Measurements from ENCODE around the gene GLOD5. TPM values are rescaled to one million over a fixed set of nuclear protein-coding genes. Genes with fewer than 3 reads are reported as not detected.

GLOD5 gene
- total and polyA plus RNA-seq, 2 of the 4 experiments (the other 2 are of a cell fraction), result not detected

- DNase-seq (no peak), ATAC-seq (ENCODE audit: low read depth) (no peak)
- no peaks in the 10 kb centered on the region for H4K20me1 ChIP-seq (ENCODE audit: insufficient read depth, low read length)
- TF ChIP-seq MAFK (IDR thresholded peaks at IDR 0.05; ENCODE audit: low read depth, low read length) (no peak), POLR2A (IDR thresholded peaks at IDR 0.05; ENCODE audit: low read depth, low read length) (no peak), RFX5 (IDR thresholded peaks at IDR 0.05; ENCODE audit: low read depth, low read length) (no peak), RCOR1 (IDR thresholded peaks at IDR 0.05; ENCODE audit: insufficient replicate concordance, low read length) (no peak), CHD1 (IDR thresholded peaks at IDR 0.05; ENCODE audit: low read depth, low read length) (no peak), MXI1 (IDR thresholded peaks at IDR 0.05; ENCODE audit: borderline replicate concordance, low read depth, low read length) (no peak), CEBPB (IDR thresholded peaks at IDR 0.05; ENCODE audit: low read depth, low read length) (no peak)
- TF ChIP-seq, protein P1, sequence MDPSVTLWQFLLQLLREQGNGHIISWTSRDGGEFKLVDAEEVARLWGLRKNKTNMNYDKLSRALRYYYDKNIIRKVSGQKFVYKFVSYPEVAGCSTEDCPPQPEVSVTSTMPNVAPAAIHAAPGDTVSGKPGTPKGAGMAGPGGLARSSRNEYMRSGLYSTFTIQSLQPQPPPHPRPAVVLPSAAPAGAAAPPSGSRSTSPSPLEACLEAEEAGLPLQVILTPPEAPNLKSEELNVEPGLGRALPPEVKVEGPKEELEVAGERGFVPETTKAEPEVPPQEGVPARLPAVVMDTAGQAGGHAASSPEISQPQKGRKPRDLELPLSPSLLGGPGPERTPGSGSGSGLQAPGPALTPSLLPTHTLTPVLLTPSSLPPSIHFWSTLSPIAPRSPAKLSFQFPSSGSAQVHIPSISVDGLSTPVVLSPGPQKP (IDR thresholded peaks at IDR 0.05; ENCODE audit: borderline replicate concordance, low read depth, low read length), result no peak
- no peak overlapping the region for H2BK120ac ChIP-seq (ENCODE audit: low read depth, low read length)
- dilution Hi-C loops (cut with HindIII; ENCODE audit: low sequenced_read_pairs, unreplicated experiment), result no loop called here
- peaks cover 13% of the 10 kb centered on the region; the same call in 1 of the 2 replicates for H3K27me3 ChIP-seq (ENCODE audit: control insufficient read depth, insufficient read depth, low read length)
- H3K4me3 ChIP-seq (ENCODE audit: insufficient read depth, low read depth, low read length), result no peak overlapping the region
- H2BK20ac ChIP-seq (ENCODE audit: low read depth, low read length), result no peak overlapping the region
- H3K4me2 ChIP-seq (ENCODE audit: low read depth, low read length), result no peak overlapping the region
- H3K23ac ChIP-seq (ENCODE audit: low read depth, low read length), result no peak overlapping the region
- H3K9me3 ChIP-seq (ENCODE audit: control insufficient read depth, insufficient read depth, low read length), result no peaks in the 10 kb centered on the region; the same call in 1 of the 2 replicates
- H2BK5ac ChIP-seq (ENCODE audit: low read depth, low read length, poor library complexity, severe bottlenecking), result no peak overlapping the region
- no peak overlapping the region for H2AK5ac ChIP-seq (ENCODE audit: low read depth, low read length)
- H4K5ac ChIP-seq (ENCODE audit: low read depth, low read length), result no peak overlapping the region
- no peaks in the 10 kb centered on the region for H3K9me1 ChIP-seq (ENCODE audit: insufficient read depth, low read length)
- no CpG with 5 or more reads among the region's 5 CpGs for whole genome bisulfite sequencing, 2 experiments (ENCODE audit: extremely low coverage in 2 of 2, insufficient read length in 1 of 2)
- H3K56ac ChIP-seq (ENCODE audit: extremely low read depth, insufficient read depth, low read length), result no peak overlapping the region
- H2BK15ac ChIP-seq (ENCODE audit: low read depth, low read length), result no peak overlapping the region
- in situ Hi-C loops (cut with MboI; ENCODE audit: low sequenced_read_pairs), result no loop called here
- intact Hi-C loops (cut with micrococcal nuclease), result no loop called here
- no TSS peak for BruUV-seq (replicated peaks)
- no peak overlapping the region for H3K4ac ChIP-seq (ENCODE audit: low read depth, low read length)
- no peaks in the 10 kb centered on the region for H3K79me1 ChIP-seq (ENCODE audit: low read depth in 1 of 2, low read length in 2 of 2)
- no peak overlapping the region for H4K91ac ChIP-seq (ENCODE audit: insufficient read depth, low read depth, low read length)
- no peak overlapping the region for H3K18ac ChIP-seq (ENCODE audit: low read depth, low read length)
- no peak overlapping the region for H4K8ac ChIP-seq (ENCODE audit: low read depth in 2 of 2, low read length in 2 of 2)
- H3K14ac ChIP-seq (replicated peaks; ENCODE audit: low read depth, low read length), result no peak overlapping the region
- H3K4me1 ChIP-seq (ENCODE audit: control insufficient read depth, insufficient read depth, low read length), result no peaks in the 10 kb centered on the region
- POLR2A ChIA-PET (ENCODE audit: unreplicated experiment), result no interaction called here
- no peak overlapping the region for H2AK9ac ChIP-seq (replicated peaks; ENCODE audit: low read depth, low read length, poor library complexity)
- CTCF ChIA-PET, result no interaction called here
- H2AFZ ChIP-seq (replicated peaks; ENCODE audit: low read length, poor library complexity), result no peak overlapping the region
- no peak overlapping the region for H3K27ac ChIP-seq (ENCODE audit: insufficient read depth, low read length)
- no peak overlapping the region for H3K9ac ChIP-seq (ENCODE audit: low read depth, low read length)
- H3K36me3 ChIP-seq (ENCODE audit: control insufficient read depth, insufficient read depth, low read length), result no peaks in the 10 kb centered on the region
Observed at GRCh38 chrX:48749182-48749581, 12.4 kb upstream of the GLOD5 start.
